DND-41 (cell line): ENCODE data around the gene ATP9B.
A peak's percentile ranks its signal among the peaks of the same experiment; 100 is the strongest.

ENCODE experiments used
- ATAC-seq: fragments of 200-7000 bp; cut with Tn5 transposase; 3 replicates; pipeline ENCODE4 v1.9.1; 2021; ENCODE audit warnings: low read depth; ENCODE audit not compliant: insufficient read depth
- DNase-seq: peaks from one replicate; pipeline ENCODE4 v3.0.0-alpha.2; 2020
- H2AFZ ChIP-seq: 2 replicates; pipeline ENCODE4 v1.6.0; 2012; ENCODE audit warnings: low read depth, low read length
- H3K27ac ChIP-seq: 2 replicates; pipeline ENCODE4 v1.5.1; 2012; ENCODE audit warnings: low read length, inconsistent platforms
- H3K27me3 ChIP-seq: fragments of 200-600 bp; sonication (generic); 2 replicates; pipeline ENCODE4 v1.6.0; 2012; ENCODE audit warnings: low read length, mild to moderate bottlenecking, inconsistent platforms; ENCODE audit not compliant: insufficient read depth, poor library complexity
- H3K36me3 ChIP-seq: 2 replicates; pipeline ENCODE4 v1.5.1; 2012; ENCODE audit warnings: low read length, inconsistent platforms; ENCODE audit not compliant: insufficient read depth
- H3K4me1 ChIP-seq: 2 replicates; pipeline ENCODE4 v1.5.1; 2012; ENCODE audit warnings: mild to moderate bottlenecking, low read length; ENCODE audit not compliant: insufficient read depth
- H3K4me2 ChIP-seq: 2 replicates; pipeline ENCODE4 v1.6.0; 2012; ENCODE audit warnings: mild to moderate bottlenecking, moderate library complexity, low read length, inconsistent platforms; ENCODE audit not compliant: insufficient read depth
- H3K4me3 ChIP-seq, 2 experiments: fragments of 200-600 bp in 1 of 2; shearing (Covaris generic) in 1 of 2; 2 replicates each; pipeline ENCODE4 v1.5.1; 2012 to 2016; ENCODE audit warnings: inconsistent platforms in 2 of 2, low read length in 2 of 2, mild to moderate bottlenecking in 2 of 2, low read depth in 1 of 2, moderate library complexity in 1 of 2
- H3K79me2 ChIP-seq: 2 replicates; pipeline ENCODE4 v1.6.0; 2012; ENCODE audit warnings: low read length, inconsistent platforms; ENCODE audit not compliant: insufficient read depth
- H3K9ac ChIP-seq: 2 replicates; pipeline ENCODE4 v1.6.0; 2012; ENCODE audit warnings: low read depth, mild to moderate bottlenecking, inconsistent platforms, low read length, moderate library complexity
- H3K9me3 ChIP-seq: 2 replicates; pipeline ENCODE4 v1.5.1; 2012; ENCODE audit warnings: low read length, moderate library complexity, mild to moderate bottlenecking, inconsistent platforms; ENCODE audit not compliant: insufficient read depth, severe bottlenecking
- H4K20me1 ChIP-seq: 2 replicates; pipeline ENCODE4 v1.6.0; 2012; ENCODE audit warnings: low read length; ENCODE audit not compliant: insufficient read depth
- EZH2 ChIP-seq: IDR thresholded peaks from 3 replicates; pipeline ENCODE4 v1.6.1; 2012; ENCODE audit warnings: borderline replicate concordance, low read depth, mild to moderate bottlenecking, moderate library complexity, low read length, inconsistent platforms; ENCODE audit not compliant: severe bottlenecking
- TF ChIP-seq, protein P1 (sequence below): IDR thresholded peaks from 2 replicates; pipeline ENCODE4 v1.5.1; 2012; ENCODE audit warnings: borderline replicate concordance, low read length, moderate library complexity, mild to moderate bottlenecking; ENCODE audit not compliant: poor library complexity, severe bottlenecking; ENCODE audit errors: extremely low read depth

Gene ATP9B

GRCh38 chr18:79353267-79353666, 284.1 kb downstream of the ATP9B start:
- no peaks in the 10 kb centered on the region for H3K4me1 ChIP-seq
- DNase-seq = no peak

DNA sequence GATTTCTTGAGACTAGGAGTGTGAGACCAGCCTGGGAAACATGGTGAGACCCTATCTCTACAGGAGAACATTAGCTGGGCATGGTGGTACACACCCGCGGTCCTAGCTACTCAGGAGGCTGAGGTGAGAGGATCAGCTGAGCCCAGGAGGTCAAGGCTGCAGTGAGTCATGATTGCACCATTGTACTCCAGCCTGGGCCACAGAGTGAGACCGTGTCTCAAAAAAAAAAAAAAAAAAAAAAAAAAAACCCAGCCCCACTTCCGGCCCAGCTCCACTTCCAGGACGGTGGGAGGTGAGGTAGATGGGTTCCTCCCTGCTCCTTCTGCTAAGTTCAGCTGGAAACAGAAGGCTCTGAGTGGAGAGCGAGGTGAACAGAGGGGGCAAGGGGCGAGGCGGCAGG, 285.2 kb downstream of the ATP9B start:
- Histone ChIP-seq H3K27ac (no peak overlapping the region), H3K9ac (no peak overlapping the region), H3K79me2 (no peaks in the 10 kb centered on the region), H3K4me3 (no peak overlapping the region), H3K4me2 (no peak overlapping the region), H4K20me1 (no peaks in the 10 kb centered on the region), H3K36me3 (peaks cover 22% of the 10 kb centered on the region), H3K4me1 (no peaks in the 10 kb centered on the region), H3K27me3 (no peaks in the 10 kb centered on the region), H2AFZ (no peak overlapping the region), H3K9me3 (no peaks in the 10 kb centered on the region)
- TF ChIP-seq, protein P1, sequence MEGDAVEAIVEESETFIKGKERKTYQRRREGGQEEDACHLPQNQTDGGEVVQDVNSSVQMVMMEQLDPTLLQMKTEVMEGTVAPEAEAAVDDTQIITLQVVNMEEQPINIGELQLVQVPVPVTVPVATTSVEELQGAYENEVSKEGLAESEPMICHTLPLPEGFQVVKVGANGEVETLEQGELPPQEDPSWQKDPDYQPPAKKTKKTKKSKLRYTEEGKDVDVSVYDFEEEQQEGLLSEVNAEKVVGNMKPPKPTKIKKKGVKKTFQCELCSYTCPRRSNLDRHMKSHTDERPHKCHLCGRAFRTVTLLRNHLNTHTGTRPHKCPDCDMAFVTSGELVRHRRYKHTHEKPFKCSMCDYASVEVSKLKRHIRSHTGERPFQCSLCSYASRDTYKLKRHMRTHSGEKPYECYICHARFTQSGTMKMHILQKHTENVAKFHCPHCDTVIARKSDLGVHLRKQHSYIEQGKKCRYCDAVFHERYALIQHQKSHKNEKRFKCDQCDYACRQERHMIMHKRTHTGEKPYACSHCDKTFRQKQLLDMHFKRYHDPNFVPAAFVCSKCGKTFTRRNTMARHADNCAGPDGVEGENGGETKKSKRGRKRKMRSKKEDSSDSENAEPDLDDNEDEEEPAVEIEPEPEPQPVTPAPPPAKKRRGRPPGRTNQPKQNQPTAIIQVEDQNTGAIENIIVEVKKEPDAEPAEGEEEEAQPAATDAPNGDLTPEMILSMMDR = no peak
- no peak for TF ChIP-seq EZH2
- ATAC-seq = no peak
- no peak for DNase-seq

More at GRCh38 chr18:79353267-79353666, 284.1 kb downstream of the ATP9B start:
- no peak for TF ChIP-seq EZH2
- TF ChIP-seq, protein P1 = peak; percentile 26
- no peak; the same call in 2 of the 3 replicates for ATAC-seq
- Histone ChIP-seq H3K9me3 (no peaks in the 10 kb centered on the region), H3K36me3 (peaks cover 22% of the 10 kb centered on the region), H3K9ac (no peak overlapping the region), H3K4me2 (no peak overlapping the region), H3K79me2 (no peaks in the 10 kb centered on the region), H2AFZ (no peak overlapping the region), H3K27ac (no peak overlapping the region), H3K27me3 (no peaks in the 10 kb centered on the region), H4K20me1 (no peaks in the 10 kb centered on the region), H3K4me3 (no peak overlapping the region)

DNA sequence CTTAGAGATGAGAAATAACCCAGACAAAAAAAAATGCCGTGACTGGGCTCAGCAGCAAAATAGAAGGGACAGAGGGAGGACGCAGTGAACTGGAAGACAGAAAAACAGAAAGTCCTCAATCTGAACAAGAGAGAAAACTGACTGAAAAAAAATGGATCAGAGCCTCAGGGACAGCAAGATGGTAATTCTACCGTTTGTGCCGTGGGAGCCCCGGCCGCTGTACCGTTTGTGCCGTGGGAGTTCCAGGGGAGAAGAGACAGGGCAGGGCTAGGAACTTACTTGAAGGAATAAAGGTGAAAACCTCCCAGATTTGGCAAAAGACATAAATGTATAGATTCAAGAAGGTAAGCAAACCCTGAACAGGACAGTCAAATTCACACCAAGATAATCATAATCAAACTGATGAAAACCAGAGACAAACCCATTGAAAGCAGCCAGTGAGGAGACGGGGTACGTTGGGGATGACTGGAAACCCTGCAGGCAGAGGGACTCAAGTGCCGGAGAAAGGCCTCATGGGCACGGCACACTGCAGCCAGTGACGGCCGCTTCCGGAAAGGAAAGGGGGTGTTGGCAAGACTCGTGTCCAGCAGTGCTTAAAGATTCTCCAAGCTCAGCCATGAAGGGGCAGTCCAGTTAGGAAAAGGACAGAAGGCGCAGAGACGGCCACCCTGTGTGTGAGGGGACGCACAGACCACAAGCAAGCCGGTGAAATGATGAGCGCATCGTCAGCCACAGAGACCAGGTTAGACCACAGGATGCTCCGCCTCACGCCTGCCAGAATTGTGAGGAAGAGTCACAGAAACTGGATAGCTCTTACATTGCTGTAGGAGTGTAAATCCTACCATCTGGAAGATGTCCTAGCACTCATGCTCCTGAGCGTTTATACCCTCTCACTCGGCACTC, 286.5 kb downstream of the ATP9B start:
- no peak overlapping the region for H3K4me3 ChIP-seq
- H4K20me1 ChIP-seq = no peaks in the 10 kb centered on the region
- ATAC-seq = no peak
- TF ChIP-seq EZH2 = no peak
- TF ChIP-seq, protein P1 = no peak
- no peak overlapping the region for H3K9ac ChIP-seq
- no peaks in the 10 kb centered on the region for H3K9me3 ChIP-seq
- H3K79me2 ChIP-seq = no peaks in the 10 kb centered on the region
- no peak overlapping the region for H3K4me2 ChIP-seq
- H2AFZ ChIP-seq = no peak overlapping the region
- no peak for DNase-seq
- H3K4me1 ChIP-seq = no peaks in the 10 kb centered on the region
- H3K27me3 ChIP-seq = no peaks in the 10 kb centered on the region
- peaks cover 20% of the 10 kb centered on the region for H3K36me3 ChIP-seq
- no peak overlapping the region for H3K27ac ChIP-seq
